Measurements from ENCODE around the gene WDR5.

- TF ChIP-seq CHD2 (IDR thresholded peaks at IDR 0.05; ENCODE audit: low read length, partially characterized antibody) (no peak), NRF1 (IDR thresholded peaks at IDR 0.05; ENCODE audit: low read depth, low read length) (no peak), EP300 (IDR thresholded peaks at IDR 0.05; ENCODE audit: borderline replicate concordance in 1 of 2, low read depth in 1 of 2, low read length in 1 of 2) (no peak), RFX5 (IDR thresholded peaks at IDR 0.05; ENCODE audit: low read length) (no peak), FOSL2 (IDR thresholded peaks at IDR 0.05; ENCODE audit: borderline replicate concordance, low read depth) (no peak), TAF1 (IDR thresholded peaks at IDR 0.05; ENCODE audit: borderline replicate concordance, low read depth, low read length) (no peak), PBX3 (IDR thresholded peaks at IDR 0.05) (no peak), IRF3 (IDR thresholded peaks at IDR 0.05; ENCODE audit: low read depth, low read length) (no peak), JUND (IDR thresholded peaks at IDR 0.05) (no peak), SMC3 (IDR thresholded peaks at IDR 0.05; ENCODE audit: low read depth, low read length) (no peak), ELF1 (IDR thresholded peaks at IDR 0.05) (no peak)
- TF ChIP-seq, protein P1, sequence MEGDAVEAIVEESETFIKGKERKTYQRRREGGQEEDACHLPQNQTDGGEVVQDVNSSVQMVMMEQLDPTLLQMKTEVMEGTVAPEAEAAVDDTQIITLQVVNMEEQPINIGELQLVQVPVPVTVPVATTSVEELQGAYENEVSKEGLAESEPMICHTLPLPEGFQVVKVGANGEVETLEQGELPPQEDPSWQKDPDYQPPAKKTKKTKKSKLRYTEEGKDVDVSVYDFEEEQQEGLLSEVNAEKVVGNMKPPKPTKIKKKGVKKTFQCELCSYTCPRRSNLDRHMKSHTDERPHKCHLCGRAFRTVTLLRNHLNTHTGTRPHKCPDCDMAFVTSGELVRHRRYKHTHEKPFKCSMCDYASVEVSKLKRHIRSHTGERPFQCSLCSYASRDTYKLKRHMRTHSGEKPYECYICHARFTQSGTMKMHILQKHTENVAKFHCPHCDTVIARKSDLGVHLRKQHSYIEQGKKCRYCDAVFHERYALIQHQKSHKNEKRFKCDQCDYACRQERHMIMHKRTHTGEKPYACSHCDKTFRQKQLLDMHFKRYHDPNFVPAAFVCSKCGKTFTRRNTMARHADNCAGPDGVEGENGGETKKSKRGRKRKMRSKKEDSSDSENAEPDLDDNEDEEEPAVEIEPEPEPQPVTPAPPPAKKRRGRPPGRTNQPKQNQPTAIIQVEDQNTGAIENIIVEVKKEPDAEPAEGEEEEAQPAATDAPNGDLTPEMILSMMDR (IDR thresholded peaks at IDR 0.05) = no peak
- TF ChIP-seq, protein P2, sequence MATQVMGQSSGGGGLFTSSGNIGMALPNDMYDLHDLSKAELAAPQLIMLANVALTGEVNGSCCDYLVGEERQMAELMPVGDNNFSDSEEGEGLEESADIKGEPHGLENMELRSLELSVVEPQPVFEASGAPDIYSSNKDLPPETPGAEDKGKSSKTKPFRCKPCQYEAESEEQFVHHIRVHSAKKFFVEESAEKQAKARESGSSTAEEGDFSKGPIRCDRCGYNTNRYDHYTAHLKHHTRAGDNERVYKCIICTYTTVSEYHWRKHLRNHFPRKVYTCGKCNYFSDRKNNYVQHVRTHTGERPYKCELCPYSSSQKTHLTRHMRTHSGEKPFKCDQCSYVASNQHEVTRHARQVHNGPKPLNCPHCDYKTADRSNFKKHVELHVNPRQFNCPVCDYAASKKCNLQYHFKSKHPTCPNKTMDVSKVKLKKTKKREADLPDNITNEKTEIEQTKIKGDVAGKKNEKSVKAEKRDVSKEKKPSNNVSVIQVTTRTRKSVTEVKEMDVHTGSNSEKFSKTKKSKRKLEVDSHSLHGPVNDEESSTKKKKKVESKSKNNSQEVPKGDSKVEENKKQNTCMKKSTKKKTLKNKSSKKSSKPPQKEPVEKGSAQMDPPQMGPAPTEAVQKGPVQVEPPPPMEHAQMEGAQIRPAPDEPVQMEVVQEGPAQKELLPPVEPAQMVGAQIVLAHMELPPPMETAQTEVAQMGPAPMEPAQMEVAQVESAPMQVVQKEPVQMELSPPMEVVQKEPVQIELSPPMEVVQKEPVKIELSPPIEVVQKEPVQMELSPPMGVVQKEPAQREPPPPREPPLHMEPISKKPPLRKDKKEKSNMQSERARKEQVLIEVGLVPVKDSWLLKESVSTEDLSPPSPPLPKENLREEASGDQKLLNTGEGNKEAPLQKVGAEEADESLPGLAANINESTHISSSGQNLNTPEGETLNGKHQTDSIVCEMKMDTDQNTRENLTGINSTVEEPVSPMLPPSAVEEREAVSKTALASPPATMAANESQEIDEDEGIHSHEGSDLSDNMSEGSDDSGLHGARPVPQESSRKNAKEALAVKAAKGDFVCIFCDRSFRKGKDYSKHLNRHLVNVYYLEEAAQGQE (IDR thresholded peaks at IDR 0.05; ENCODE audit: low read depth, low read length) = no peak
- TF ChIP-seq, protein P3, sequence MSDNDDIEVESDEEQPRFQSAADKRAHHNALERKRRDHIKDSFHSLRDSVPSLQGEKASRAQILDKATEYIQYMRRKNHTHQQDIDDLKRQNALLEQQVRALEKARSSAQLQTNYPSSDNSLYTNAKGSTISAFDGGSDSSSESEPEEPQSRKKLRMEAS (IDR thresholded peaks at IDR 0.05; ENCODE audit: low read depth) = no peak
Measured at GRCh38 chr9:134139081-134139480, 3.2 kb downstream of the WDR5 start.
